Activated T-cell treated with anti-CD3 and anti-CD28 coated beads, Interleukin-2, amount 50 U/mL, for 72 hours (primary cell): ENCODE results near the gene NCR2. TPM values are rescaled to one million over a fixed set of nuclear protein-coding genes. Genes with fewer than 3 reads are reported as not detected.
A peak's percentile ranks its signal among the peaks of the same experiment; 100 is the strongest.

Experiments used
- ATAC-seq, 2 donors: fragments of 150-1000 bp; cut with Tn5 transposase; replicated peaks in 1 of 2; 2 replicates each; pipeline ENCODE4 v1.10.0; 2021; ENCODE audit warnings: moderate library complexity in 2 of 2, mild to moderate bottlenecking in 1 of 2
- DNase-seq, 2 donors: peaks; one replicate each; pipeline ENCODE4 v3.0.0; 2021 to 2022; ENCODE audit warnings: mixed read lengths in 1 of 2
- H3K27ac Mint-ChIP-seq: one replicate; pipeline ENCODE4 v1.8.0; 2022; ENCODE audit warnings: mild to moderate bottlenecking, moderate library complexity, mixed read lengths
- H3K27me3 Mint-ChIP-seq: one replicate; pipeline ENCODE4 v1.8.0; 2022; ENCODE audit warnings: low read depth, mixed read lengths
- H3K36me3 Mint-ChIP-seq, 2 donors: one replicate each; pipeline ENCODE4 v1.8.0; 2022; ENCODE audit warnings: mixed read lengths in 2 of 2, mild to moderate bottlenecking in 1 of 2; ENCODE audit not compliant: insufficient read depth in 2 of 2
- H3K4me1 Mint-ChIP-seq: one replicate; pipeline ENCODE4 v1.8.0; 2022; ENCODE audit warnings: low read depth, mixed read lengths
- H3K4me3 Mint-ChIP-seq, 2 donors: one replicate each; pipeline ENCODE4 v1.8.0; 2022; ENCODE audit warnings: mild to moderate bottlenecking in 2 of 2, mixed read lengths in 2 of 2, moderate library complexity in 2 of 2
- H3K9me3 Mint-ChIP-seq, 2 donors: one replicate each; pipeline ENCODE4 v1.8.0; 2022; ENCODE audit warnings: mixed read lengths in 2 of 2
- total RNA-seq, 2 donors: library from RNA; stranded (reverse); gene quantifications; one replicate each; pipeline ENCODE4 v1.2.3, GENCODE V29; 2022

NCR2 gene
- total RNA-seq, 2 donors from 2014 or later = not detected

GRCh38 chr6:41336824-41337223 is 1.4 kb downstream of the NCR2 start:
- no peaks in the 10 kb centered on the region for H3K36me3 Mint-ChIP-seq
- no peak for ATAC-seq
- DNase-seq = no peak
- H3K9me3 Mint-ChIP-seq = no peaks in the 10 kb centered on the region
- no peak overlapping the region for H3K4me3 Mint-ChIP-seq
- H3K4me1 Mint-ChIP-seq = peaks cover 42% of the 10 kb centered on the region
- H3K27me3 Mint-ChIP-seq = no peaks in the 10 kb centered on the region
- H3K27ac Mint-ChIP-seq = no peak overlapping the region

- ATAC-seq (no peak), DNase-seq (no peak)
- no peak overlapping the region for H3K27ac Mint-ChIP-seq
- no peaks in the 10 kb centered on the region for H3K9me3 Mint-ChIP-seq
- no peaks in the 10 kb centered on the region for H3K36me3 Mint-ChIP-seq
- no peak overlapping the region for H3K4me3 Mint-ChIP-seq
- H3K27me3 Mint-ChIP-seq = no peaks in the 10 kb centered on the region
- H3K4me1 Mint-ChIP-seq = peaks cover 35% of the 10 kb centered on the region
Observed at GRCh38 chr6:41337709-41338108, 2.3 kb downstream of the NCR2 start.

GRCh38 chr6:41338659-41339058 is 3.3 kb downstream of the NCR2 start:
- Mint-ChIP-seq H3K4me1 (peaks cover 26% of the 10 kb centered on the region), H3K4me3 (no peak overlapping the region), H3K27me3 (no peaks in the 10 kb centered on the region), H3K36me3 (no peaks in the 10 kb centered on the region), H3K27ac (no peak overlapping the region), H3K9me3 (no peaks in the 10 kb centered on the region)
- DNase-seq (no peak), ATAC-seq (no peak)

GRCh38 chr6:41341580-41341979 is 6.2 kb downstream of the NCR2 start:
- H3K9me3 Mint-ChIP-seq = no peaks in the 10 kb centered on the region

GRCh38 chr6:41342241-41342640 is 6.8 kb downstream of the NCR2 start:
- H3K27me3 Mint-ChIP-seq = no peaks in the 10 kb centered on the region
- no peak overlapping the region for H3K27ac Mint-ChIP-seq

More at GRCh38 chr6:41341580-41341979, 6.2 kb downstream of the NCR2 start:
- DNase-seq (no peak), ATAC-seq (no peak)
- Mint-ChIP-seq H3K36me3 (no peaks in the 10 kb centered on the region), H3K4me3 (no peak overlapping the region), H3K4me1 (peaks cover 28% of the 10 kb centered on the region), H3K27me3 (no peaks in the 10 kb centered on the region), H3K27ac (no peak overlapping the region)

GRCh38 chr6:41343641-41344187 is 8.3 kb downstream of the NCR2 start:
- H3K4me3 Mint-ChIP-seq = no peak overlapping the region
- H3K27ac Mint-ChIP-seq = no peak overlapping the region
- H3K27me3 Mint-ChIP-seq = no peaks in the 10 kb centered on the region
- ATAC-seq (no peak), DNase-seq (no peak)
- H3K36me3 Mint-ChIP-seq = no peaks in the 10 kb centered on the region
- peaks cover 0 to 3% of the 10 kb centered on the region in 2 donors for H3K9me3 Mint-ChIP-seq
- peaks cover 29% of the 10 kb centered on the region for H3K4me1 Mint-ChIP-seq

More at GRCh38 chr6:41342241-41342640, 6.8 kb downstream of the NCR2 start:
- ATAC-seq (no peak), DNase-seq (no peak)
- Mint-ChIP-seq H3K9me3 (no peaks in the 10 kb centered on the region), H3K36me3 (no peaks in the 10 kb centered on the region), H3K4me1 (peaks cover 29% of the 10 kb centered on the region), H3K4me3 (no peak overlapping the region)

GRCh38 chr6:41344876-41345275 is 9.5 kb downstream of the NCR2 start:
- H3K27me3 Mint-ChIP-seq = peaks cover 4% of the 10 kb centered on the region
- H3K4me3 Mint-ChIP-seq = peak overlapping the region; percentile 66 to 70
- DNase-seq (peak; percentile 37 to 41), ATAC-seq (peak; percentile 98 to 99)
- peak overlapping the region; percentile 82 for H3K27ac Mint-ChIP-seq
- peaks cover 0 to 3% of the 10 kb centered on the region in 2 donors for H3K9me3 Mint-ChIP-seq
- no peaks in the 10 kb centered on the region for H3K36me3 Mint-ChIP-seq
- peaks cover 29% of the 10 kb centered on the region for H3K4me1 Mint-ChIP-seq

GRCh38 chr6:41345901-41346300 is 10.5 kb downstream of the NCR2 start:
- Mint-ChIP-seq H3K27me3 (peaks cover 9% of the 10 kb centered on the region), H3K36me3 (no peaks in the 10 kb centered on the region), H3K27ac (no peak overlapping the region), H3K4me1 (peaks cover 29% of the 10 kb centered on the region), H3K4me3 (no peak overlapping the region), H3K9me3 (peaks cover 0 to 3% of the 10 kb centered on the region in 2 donors)
- DNase-seq = no peak
- ATAC-seq = no peak

- Mint-ChIP-seq H3K27ac (no peak overlapping the region), H3K4me3 (no peak overlapping the region)
Observed at GRCh38 chr6:41346441-41346840, 11.0 kb downstream of the NCR2 start.

GRCh38 chr6:41347378-41348050 is 12.1 kb downstream of the NCR2 start:
- Mint-ChIP-seq H3K9me3 (peaks cover 0 to 3% of the 10 kb centered on the region in 2 donors), H3K27me3 (peaks cover 9% of the 10 kb centered on the region), H3K4me3 (no peak overlapping the region), H3K36me3 (no peaks in the 10 kb centered on the region), H3K27ac (no peak overlapping the region), H3K4me1 (peaks cover 29% of the 10 kb centered on the region)
- DNase-seq = no peak
- ATAC-seq = no peak

More at GRCh38 chr6:41346441-41346840, 11.0 kb downstream of the NCR2 start:
- H3K9me3 Mint-ChIP-seq = peaks cover 0 to 3% of the 10 kb centered on the region in 2 donors
- ATAC-seq = no peak
- peaks cover 29% of the 10 kb centered on the region for H3K4me1 Mint-ChIP-seq
- H3K36me3 Mint-ChIP-seq = no peaks in the 10 kb centered on the region
- H3K27me3 Mint-ChIP-seq = peaks cover 9% of the 10 kb centered on the region
- no peak for DNase-seq

GRCh38 chr6:41348934-41349333 is 13.5 kb downstream of the NCR2 start:
- H3K27ac Mint-ChIP-seq = no peak overlapping the region
- no peaks in the 10 kb centered on the region for H3K36me3 Mint-ChIP-seq
- no peak overlapping the region for H3K4me3 Mint-ChIP-seq
- ATAC-seq (no peak), DNase-seq (no peak)
- peaks cover 27% of the 10 kb centered on the region for H3K4me1 Mint-ChIP-seq
- H3K27me3 Mint-ChIP-seq = peaks cover 9% of the 10 kb centered on the region
- H3K9me3 Mint-ChIP-seq = peaks cover 0 to 3% of the 10 kb centered on the region in 2 donors

- Mint-ChIP-seq H3K4me3 (no peak overlapping the region), H3K27me3 (peaks cover 9% of the 10 kb centered on the region), H3K9me3 (peaks cover 0 to 3% of the 10 kb centered on the region in 2 donors), H3K36me3 (no peaks in the 10 kb centered on the region), H3K27ac (no peak overlapping the region), H3K4me1 (no peaks in the 10 kb centered on the region)
- ATAC-seq (no peak), DNase-seq (no peak)
Observed at GRCh38 chr6:41352396-41352795, 17.0 kb downstream of the NCR2 start.

GRCh38 chr6:41352907-41353306 is 17.5 kb downstream of the NCR2 start:
- H3K27me3 Mint-ChIP-seq = peaks cover 9% of the 10 kb centered on the region
- H3K9me3 Mint-ChIP-seq = peaks cover 0 to 3% of the 10 kb centered on the region in 2 donors
- H3K4me3 Mint-ChIP-seq = no peak overlapping the region
- H3K4me1 Mint-ChIP-seq = no peaks in the 10 kb centered on the region
- no peaks in the 10 kb centered on the region for H3K36me3 Mint-ChIP-seq
- H3K27ac Mint-ChIP-seq = no peak overlapping the region
- DNase-seq (no peak), ATAC-seq (no peak)

- no peak for DNase-seq
- Mint-ChIP-seq H3K27me3 (peaks cover 9% of the 10 kb centered on the region), H3K36me3 (no peaks in the 10 kb centered on the region), H3K9me3 (peaks cover 0 to 3% of the 10 kb centered on the region in 2 donors), H3K4me1 (no peaks in the 10 kb centered on the region), H3K4me3 (no peak overlapping the region), H3K27ac (no peak overlapping the region)
- no peak for ATAC-seq
Observed at GRCh38 chr6:41353333-41353732, 17.9 kb downstream of the NCR2 start.
